DND-41 (cell line): ENCODE measurements around the gene KCTD6.

Experiments
- CTCF ChIP-seq: IDR thresholded peaks from 2 replicates; pipeline ENCODE4 v1.5.1; 2012; ENCODE audit warnings: borderline replicate concordance, low read length, moderate library complexity, mild to moderate bottlenecking; ENCODE audit not compliant: poor library complexity, severe bottlenecking; ENCODE audit errors: extremely low read depth
- EZH2 ChIP-seq: IDR thresholded peaks from 3 replicates; pipeline ENCODE4 v1.6.1; 2012; ENCODE audit warnings: borderline replicate concordance, low read depth, mild to moderate bottlenecking, moderate library complexity, low read length, inconsistent platforms; ENCODE audit not compliant: severe bottlenecking

- TF ChIP-seq EZH2 (no peak), CTCF (no peak)
These were observed 2.2 kb downstream of the KCTD6 start for GRCh38 chr3:58494107-58494506.
